Retinal pigment epithelial cell (primary cell): Measurements from ENCODE around the gene OTUD3.

Experiments used
- DNase-seq: peaks from one replicate; pipeline ENCODE4 v3.0.0-alpha.2; 2010; ENCODE audit warnings: low read depth
- H3K4me3 ChIP-seq: 2 replicates; pipeline ENCODE4 v1.5.1; 2011; ENCODE audit warnings: mild to moderate bottlenecking, low read length, control low read depth, moderate library complexity
- TF ChIP-seq, protein P1 (sequence below): conservative IDR thresholded peaks from 2 replicates; pipeline ENCODE4 v1.5.1; 2011; ENCODE audit warnings: low read depth, low read length, control low read depth, inconsistent platforms

The OTUD3 gene

DNA sequence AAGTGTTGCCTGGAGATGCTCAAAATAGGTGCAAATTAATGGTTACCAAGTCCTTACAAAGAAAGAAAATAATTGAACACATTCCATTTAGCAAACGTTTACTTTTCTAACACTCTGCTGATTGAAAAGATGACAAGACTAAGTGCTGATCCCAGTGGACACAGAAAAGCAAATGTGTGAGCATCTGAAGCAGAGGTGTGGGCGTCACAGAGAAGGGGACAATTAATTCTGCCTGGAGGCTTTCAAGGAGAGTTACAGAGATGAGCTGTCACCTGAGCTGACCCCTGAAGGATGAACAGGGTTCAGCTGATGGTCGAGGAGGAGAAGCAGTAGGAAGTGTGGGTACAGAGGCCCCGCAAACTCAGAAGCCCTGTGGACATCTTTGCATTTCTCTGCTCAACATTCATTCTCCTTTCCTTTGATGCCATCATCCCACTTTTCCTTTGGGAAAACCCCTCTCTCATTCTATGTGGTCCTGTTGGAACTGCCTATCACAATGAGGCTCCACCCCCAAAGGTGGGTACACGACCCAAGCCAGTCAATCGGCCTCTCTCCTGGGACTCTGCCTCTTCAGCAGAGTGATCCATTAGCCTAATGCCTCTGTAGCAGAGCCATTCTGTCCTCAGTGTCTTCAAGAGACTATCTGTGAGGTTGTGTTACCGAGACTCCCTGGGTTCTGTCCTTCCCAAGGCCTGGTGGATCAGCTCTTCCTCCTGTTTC lies 58.5 kb downstream of the OTUD3 start:
- DNase-seq: no peak
- TF ChIP-seq, protein P1, sequence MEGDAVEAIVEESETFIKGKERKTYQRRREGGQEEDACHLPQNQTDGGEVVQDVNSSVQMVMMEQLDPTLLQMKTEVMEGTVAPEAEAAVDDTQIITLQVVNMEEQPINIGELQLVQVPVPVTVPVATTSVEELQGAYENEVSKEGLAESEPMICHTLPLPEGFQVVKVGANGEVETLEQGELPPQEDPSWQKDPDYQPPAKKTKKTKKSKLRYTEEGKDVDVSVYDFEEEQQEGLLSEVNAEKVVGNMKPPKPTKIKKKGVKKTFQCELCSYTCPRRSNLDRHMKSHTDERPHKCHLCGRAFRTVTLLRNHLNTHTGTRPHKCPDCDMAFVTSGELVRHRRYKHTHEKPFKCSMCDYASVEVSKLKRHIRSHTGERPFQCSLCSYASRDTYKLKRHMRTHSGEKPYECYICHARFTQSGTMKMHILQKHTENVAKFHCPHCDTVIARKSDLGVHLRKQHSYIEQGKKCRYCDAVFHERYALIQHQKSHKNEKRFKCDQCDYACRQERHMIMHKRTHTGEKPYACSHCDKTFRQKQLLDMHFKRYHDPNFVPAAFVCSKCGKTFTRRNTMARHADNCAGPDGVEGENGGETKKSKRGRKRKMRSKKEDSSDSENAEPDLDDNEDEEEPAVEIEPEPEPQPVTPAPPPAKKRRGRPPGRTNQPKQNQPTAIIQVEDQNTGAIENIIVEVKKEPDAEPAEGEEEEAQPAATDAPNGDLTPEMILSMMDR: no peak
- H3K4me3 ChIP-seq: no peak overlapping the region

DNA sequence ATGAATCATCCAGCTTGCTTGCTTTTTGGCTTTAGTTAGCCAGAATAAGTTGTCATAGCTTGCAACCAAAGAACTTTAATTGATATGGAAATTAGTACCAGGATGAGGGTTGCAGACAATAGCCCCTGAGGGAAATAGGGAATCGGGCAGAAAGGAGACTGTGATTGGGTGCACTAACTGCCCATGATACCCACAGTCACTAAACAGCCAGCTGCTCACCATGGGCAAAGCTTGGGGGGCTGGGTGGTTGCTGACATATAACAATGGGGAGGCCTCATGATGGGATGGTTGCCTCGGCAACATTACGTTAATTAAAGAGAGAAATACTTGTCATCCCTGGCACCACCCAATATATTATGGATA lies 59.0 kb downstream of the OTUD3 start:
- DNase-seq: no peak
- no peak overlapping the region for H3K4me3 ChIP-seq
- TF ChIP-seq, protein P1: no peak

DNA sequence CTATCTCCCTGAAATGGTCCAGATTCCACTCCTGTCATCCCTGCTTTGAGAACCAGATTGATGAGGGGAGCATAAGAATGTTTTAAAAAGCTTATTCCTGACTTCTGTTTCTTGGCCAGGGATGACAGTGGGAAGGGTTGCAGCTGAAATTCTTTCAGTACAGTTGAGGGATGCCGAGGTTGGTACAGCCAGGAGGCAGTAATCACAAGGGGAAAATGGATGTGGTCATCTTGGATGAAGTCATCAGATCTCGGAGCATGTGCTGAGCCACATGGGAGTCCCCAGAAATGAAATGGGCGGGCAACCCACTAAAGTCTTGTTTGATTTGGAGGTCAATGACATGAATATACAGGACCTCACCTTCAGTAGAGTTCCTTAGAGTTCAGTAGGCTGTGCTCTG lies 59.9 kb downstream of the OTUD3 start:
- TF ChIP-seq, protein P1: no peak
- peak; percentile 52 for DNase-seq
- no peak overlapping the region for H3K4me3 ChIP-seq

DNA sequence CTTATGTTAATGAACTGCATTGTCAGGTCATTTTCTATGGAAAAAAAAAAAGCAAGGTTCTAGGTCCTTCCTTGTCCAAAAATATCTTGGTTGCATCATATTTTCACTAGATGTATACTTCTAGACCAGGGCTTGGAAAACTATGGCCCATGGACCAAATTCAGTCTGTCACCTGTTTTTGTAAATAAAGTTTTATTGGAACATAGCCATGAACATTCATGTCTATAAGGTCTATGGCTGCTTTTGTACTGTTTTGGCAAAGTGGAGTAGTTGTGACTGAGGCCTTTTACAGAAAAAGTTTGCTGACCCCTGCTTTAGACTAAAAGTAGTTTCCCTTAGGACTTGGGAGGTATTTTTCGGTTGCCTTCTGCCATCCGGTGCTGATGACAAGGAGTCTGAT lies 60.5 kb downstream of the OTUD3 start:
- no peak overlapping the region for H3K4me3 ChIP-seq
- DNase-seq: no peak
- TF ChIP-seq, protein P1: no peak

- H3K4me3 ChIP-seq: no peak overlapping the region
- DNase-seq: no peak
- TF ChIP-seq, protein P1: no peak
Measured at GRCh38 chr1:19945914-19946313, 63.7 kb downstream of the OTUD3 start.

- H3K4me3 ChIP-seq: no peak overlapping the region
- TF ChIP-seq, protein P1: no peak
Measured at GRCh38 chr1:19946331-19946751, 64.1 kb downstream of the OTUD3 start.

GRCh38 chr1:19946971-19947370 lies 64.8 kb downstream of the OTUD3 start:
- no peak for DNase-seq
- H3K4me3 ChIP-seq: no peak overlapping the region
- TF ChIP-seq, protein P1: no peak

More at GRCh38 chr1:19946331-19946751, 64.1 kb downstream of the OTUD3 start:
- no peak for DNase-seq
